Kidney epithelial cell (primary cell): ENCODE measurements around the gene MCFD2. TPM values are rescaled to one million over a fixed set of nuclear protein-coding genes. Genes with fewer than 3 reads are reported as not detected.

Source experiments
- DNase-seq: peaks from one replicate; pipeline ENCODE4 v3.0.0-alpha.2; 2010; ENCODE audit warnings: low read depth
- H3K27me3 ChIP-seq: 2 replicates; pipeline ENCODE4 v1.6.0; 2011; ENCODE audit warnings: low read length; ENCODE audit not compliant: control insufficient read depth, insufficient read depth
- H3K36me3 ChIP-seq: 2 replicates; pipeline ENCODE4 v1.5.1; 2011; ENCODE audit warnings: low read length; ENCODE audit not compliant: control insufficient read depth, insufficient read depth
- H3K4me3 ChIP-seq: 2 replicates; pipeline ENCODE4 v1.5.1; 2011; ENCODE audit warnings: low read depth, mild to moderate bottlenecking, control low read depth, low read length
- total RNA-seq: library from RNA; depleted of rRNA; stranded (reverse); fragments of >200 nt; gene quantifications from 2 replicates; pipeline ENCODE4 v1.2.3, GENCODE V29; 2015
- TF ChIP-seq, protein P1 (sequence below): IDR thresholded peaks from 2 replicates; pipeline ENCODE4 v1.5.1; 2011; ENCODE audit warnings: mild to moderate bottlenecking, moderate library complexity, low read length, control low read depth, inconsistent platforms; ENCODE audit not compliant: insufficient read depth, poor library complexity, severe bottlenecking

MCFD2 gene
- total RNA-seq, 1 donor from 2014 or later: 175 TPM

DNA sequence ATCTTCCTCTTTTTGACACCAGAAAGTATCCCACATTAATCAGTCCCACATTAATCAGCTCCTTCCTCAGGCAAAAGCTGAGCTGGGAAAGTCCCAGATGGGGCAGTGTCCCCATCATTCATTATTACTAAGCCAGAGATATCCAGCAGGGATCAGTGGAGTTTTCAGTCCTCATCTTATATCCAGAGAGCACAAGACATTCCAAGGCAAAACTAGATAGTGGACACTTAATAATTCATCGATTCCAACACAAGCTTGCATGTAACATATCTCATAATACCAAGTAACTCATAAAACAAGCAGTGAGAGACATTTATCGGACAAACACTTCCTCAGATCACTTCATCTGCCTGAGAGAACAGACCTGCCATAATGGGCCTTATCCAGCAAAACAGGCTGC is 53.1 kb downstream of the MCFD2 start:
- H3K36me3 ChIP-seq: no peaks in the 10 kb centered on the region
- no peak overlapping the region for H3K4me3 ChIP-seq
- TF ChIP-seq, protein P1, sequence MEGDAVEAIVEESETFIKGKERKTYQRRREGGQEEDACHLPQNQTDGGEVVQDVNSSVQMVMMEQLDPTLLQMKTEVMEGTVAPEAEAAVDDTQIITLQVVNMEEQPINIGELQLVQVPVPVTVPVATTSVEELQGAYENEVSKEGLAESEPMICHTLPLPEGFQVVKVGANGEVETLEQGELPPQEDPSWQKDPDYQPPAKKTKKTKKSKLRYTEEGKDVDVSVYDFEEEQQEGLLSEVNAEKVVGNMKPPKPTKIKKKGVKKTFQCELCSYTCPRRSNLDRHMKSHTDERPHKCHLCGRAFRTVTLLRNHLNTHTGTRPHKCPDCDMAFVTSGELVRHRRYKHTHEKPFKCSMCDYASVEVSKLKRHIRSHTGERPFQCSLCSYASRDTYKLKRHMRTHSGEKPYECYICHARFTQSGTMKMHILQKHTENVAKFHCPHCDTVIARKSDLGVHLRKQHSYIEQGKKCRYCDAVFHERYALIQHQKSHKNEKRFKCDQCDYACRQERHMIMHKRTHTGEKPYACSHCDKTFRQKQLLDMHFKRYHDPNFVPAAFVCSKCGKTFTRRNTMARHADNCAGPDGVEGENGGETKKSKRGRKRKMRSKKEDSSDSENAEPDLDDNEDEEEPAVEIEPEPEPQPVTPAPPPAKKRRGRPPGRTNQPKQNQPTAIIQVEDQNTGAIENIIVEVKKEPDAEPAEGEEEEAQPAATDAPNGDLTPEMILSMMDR: no peak
- no peak for DNase-seq
- H3K27me3 ChIP-seq: no peaks in the 10 kb centered on the region

DNA sequence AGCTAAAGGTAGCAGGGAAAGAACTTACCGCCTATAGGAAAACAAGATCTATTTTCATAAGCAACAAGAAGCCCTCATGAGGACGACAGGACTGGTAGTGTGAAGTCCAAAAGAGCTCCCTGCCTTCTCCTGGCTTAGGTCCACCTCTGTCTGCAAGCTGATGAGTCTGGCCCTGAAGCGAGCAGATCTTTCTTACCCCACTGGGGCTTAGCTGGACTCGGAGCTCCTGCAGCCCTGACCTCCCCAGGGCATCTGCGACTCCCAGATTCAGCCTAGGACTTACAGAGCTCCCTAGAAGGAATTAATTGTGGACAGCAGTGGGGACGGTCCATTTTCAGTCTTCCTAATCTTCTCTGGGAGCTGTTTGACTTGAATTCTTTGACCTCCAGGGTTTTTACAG is 53.7 kb downstream of the MCFD2 start:
- TF ChIP-seq, protein P1: no peak
- no peak for DNase-seq
- H3K27me3 ChIP-seq: no peaks in the 10 kb centered on the region
- no peak overlapping the region for H3K4me3 ChIP-seq
- H3K36me3 ChIP-seq: no peaks in the 10 kb centered on the region

DNA sequence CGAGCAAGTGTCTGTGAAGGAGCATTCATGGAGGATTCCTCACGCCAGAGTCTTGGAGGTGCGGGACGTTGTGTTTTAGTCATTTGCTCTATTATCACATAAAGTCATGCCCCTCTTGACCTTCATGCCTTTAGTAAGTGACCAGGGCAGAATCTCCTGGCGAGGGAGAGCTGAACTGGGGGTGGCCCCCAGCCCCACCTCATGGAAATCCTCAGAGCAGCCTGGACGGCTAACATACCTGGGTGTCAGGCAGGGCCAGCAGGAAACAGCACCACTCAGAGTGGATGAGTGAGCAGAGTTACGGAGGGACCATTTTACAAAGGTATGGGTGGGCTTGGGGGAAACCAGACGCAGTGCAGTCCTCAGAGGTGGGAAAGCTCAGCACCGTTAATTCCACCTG is 56.1 kb downstream of the MCFD2 start:
- no peaks in the 10 kb centered on the region for H3K27me3 ChIP-seq
- H3K36me3 ChIP-seq: no peaks in the 10 kb centered on the region
- TF ChIP-seq, protein P1: no peak
- no peak overlapping the region for H3K4me3 ChIP-seq
- no peak for DNase-seq

DNA sequence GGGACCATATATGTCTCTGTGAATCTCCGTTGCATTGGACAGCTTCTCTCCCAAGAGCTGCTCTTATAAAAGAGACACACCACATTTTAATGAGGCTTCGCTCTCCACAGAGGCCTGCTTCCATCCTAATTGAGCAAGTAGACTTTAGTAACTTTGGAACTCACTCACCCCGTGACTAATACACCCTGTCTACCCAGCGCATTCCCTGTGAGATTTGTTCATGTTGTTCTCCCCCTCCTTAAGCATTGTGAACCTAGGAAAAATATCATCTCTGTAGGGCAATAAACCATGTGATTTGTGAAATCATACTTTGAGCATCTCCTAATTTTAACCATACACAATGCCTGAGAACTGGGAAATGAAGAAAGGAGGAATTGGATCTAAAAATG is 56.9 kb downstream of the MCFD2 start:
- no peak for DNase-seq
- no peak overlapping the region for H3K4me3 ChIP-seq
- TF ChIP-seq, protein P1: no peak
- H3K36me3 ChIP-seq: no peaks in the 10 kb centered on the region
- H3K27me3 ChIP-seq: no peaks in the 10 kb centered on the region

DNA sequence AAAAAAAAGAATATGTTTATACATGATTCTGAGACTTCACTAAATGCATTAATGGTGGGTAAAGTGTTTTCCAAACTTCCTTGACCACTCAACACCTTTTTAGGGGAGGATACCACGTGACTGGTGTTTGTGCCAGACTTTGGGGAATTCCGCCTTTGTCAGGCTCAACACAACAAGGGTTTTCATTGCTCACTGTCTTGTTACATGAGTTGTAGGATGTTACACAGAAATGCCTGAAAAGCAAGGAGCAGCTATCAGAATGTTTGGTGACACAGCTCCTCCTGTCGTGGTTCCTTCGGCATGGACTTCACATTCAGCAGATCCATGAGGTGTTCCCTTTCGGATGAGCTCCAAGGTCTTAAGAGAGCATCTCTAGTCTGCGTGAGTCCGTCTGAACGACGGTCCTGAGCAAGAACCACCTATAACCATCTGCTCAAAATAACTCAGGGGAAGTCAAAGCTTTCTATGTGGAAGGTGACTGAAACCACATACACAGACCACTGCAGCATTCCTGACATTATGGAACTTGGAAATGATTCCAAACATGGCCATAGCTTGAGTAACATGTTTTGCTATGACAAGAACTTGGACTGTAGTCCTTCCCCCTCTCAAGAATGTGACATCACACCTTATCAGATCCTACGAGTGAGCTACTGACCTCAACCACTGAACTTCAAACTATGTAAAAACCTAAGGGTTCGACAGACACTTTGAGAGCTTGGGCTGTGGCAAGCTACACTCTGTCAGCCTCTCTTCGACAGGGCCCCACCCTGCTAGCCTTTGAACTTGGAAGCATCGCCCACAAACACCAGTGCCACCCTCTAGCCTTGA is 57.5 kb downstream of the MCFD2 start:
- Histone ChIP-seq H3K27me3 (no peaks in the 10 kb centered on the region), H3K36me3 (no peaks in the 10 kb centered on the region), H3K4me3 (no peak overlapping the region)
- TF ChIP-seq, protein P1: no peak
- DNase-seq: no peak

DNA sequence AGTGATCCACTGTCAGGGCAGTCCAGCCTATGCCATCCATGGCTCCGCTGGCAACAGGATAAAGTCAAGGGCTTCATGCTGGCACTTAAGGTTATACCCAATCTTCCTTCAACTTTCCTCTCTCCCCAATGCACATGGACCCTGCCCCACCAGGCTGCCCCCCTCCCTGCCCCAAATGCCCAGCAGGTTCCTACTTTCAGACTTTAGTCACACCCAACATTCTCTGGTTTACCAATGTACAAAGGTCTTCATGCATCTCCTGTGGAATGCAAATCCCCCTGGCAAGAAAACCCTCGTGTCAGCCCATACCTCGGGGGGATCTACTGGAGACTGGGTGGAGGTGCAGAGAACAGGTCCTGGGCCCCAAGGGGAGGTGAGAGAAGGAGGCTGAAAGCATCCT is 59.3 kb downstream of the MCFD2 start:
- H3K4me3 ChIP-seq: no peak overlapping the region
- no peak for DNase-seq
- TF ChIP-seq, protein P1: no peak
- no peaks in the 10 kb centered on the region for H3K36me3 ChIP-seq
- H3K27me3 ChIP-seq: no peaks in the 10 kb centered on the region
